ENCODE data around the gene PDE4D. TPM values are rescaled to one million over a fixed set of nuclear protein-coding genes. Genes with fewer than 3 reads are reported as not detected.

The PDE4D gene
- total and polyA plus RNA-seq, 2 donors (not counting 3 experiments of a cell fraction or from before 2014, with no cell fraction given): 34.5 to 51.2 TPM

- no TSS peak for BruUV-seq (replicated peaks)
- Histone ChIP-seq H3K9me3 (replicated peaks; ENCODE audit: control insufficient read depth, insufficient read depth, low read length) (no peaks in the 10 kb centered on the region), H3K4me3 (replicated peaks in 1 of 3; ENCODE audit: insufficient read depth in 1 of 3, low read depth in 1 of 3, low read length in 3 of 3) (no peak overlapping the region), H3K36me3 (ENCODE audit: control insufficient read depth in 2 of 2, extremely low read depth in 1 of 2, insufficient read depth in 2 of 2, low read length in 2 of 2) (no peaks in the 10 kb centered on the region), H3K4me1 (ENCODE audit: control insufficient read depth, extremely low read depth, insufficient read depth, low read length) (no peaks in the 10 kb centered on the region), H2AFZ (ENCODE audit: low read depth, low read length) (no peak overlapping the region), H3K79me2 (ENCODE audit: control insufficient read depth, insufficient read depth, low read length) (no peaks in the 10 kb centered on the region), H4K20me1 (replicated peaks; ENCODE audit: control insufficient read depth, extremely low read depth, insufficient read depth, low read length) (no peaks in the 10 kb centered on the region), H3K27me3 (ENCODE audit: control insufficient read depth in 2 of 2, insufficient read depth in 2 of 2, low read length in 2 of 2) (no peaks in the 10 kb centered on the region), H3K9me1 (replicated peaks; ENCODE audit: control insufficient read depth, extremely low read depth, insufficient read depth, low read length) (no peaks in the 10 kb centered on the region), H3K9ac (replicated peaks; ENCODE audit: extremely low read depth, insufficient read depth, low read length) (no peak overlapping the region), H3K4me2 (ENCODE audit: insufficient read depth, low read length) (no peak overlapping the region), H3K27ac (ENCODE audit: insufficient read depth, low read depth, low read length) (no peak overlapping the region)
- dilution Hi-C loops (cut with MboI; ENCODE audit: extremely low pct_ligation_motif_present, low sequenced_read_pairs): no loop called here
- DNase-seq (ENCODE audit: low read depth, low spot score) (no peak), FAIRE-seq (no peak)
- ChIA-PET CTCF (interaction anchor here (1.4 to 2.0 kb wide), 5 partner anchors 11 to 60 kb away, joined by 3 to 9 read pairs (median 6); no protein-coding TSS in a partner anchor), POLR2A (no interaction called here)
- TF ChIP-seq CTCF (IDR thresholded peaks at IDR 0.05; ENCODE audit: extremely low read depth in 1 of 2, insufficient read depth in 1 of 2, low read depth in 1 of 2, low read length in 2 of 2) (no peak), FOS (IDR thresholded peaks at IDR 0.05; ENCODE audit: borderline replicate concordance, insufficient read depth, low read length) (no peak), MYC (IDR thresholded peaks at IDR 0.05; ENCODE audit: low read depth, low read length) (no peak), EZH2 (IDR thresholded peaks at IDR 0.05; ENCODE audit: borderline replicate concordance, low read depth, low read length, severe bottlenecking) (no peak), GATA2 (IDR thresholded peaks at IDR 0.05; ENCODE audit: insufficient read depth, insufficient read length, low read depth, low read length) (no peak), MAX (IDR thresholded peaks at IDR 0.05; ENCODE audit: insufficient read depth, insufficient read length) (no peak), POLR2AphosphoS5 (IDR thresholded peaks at IDR 0.05; ENCODE audit: insufficient read depth, low read depth, low read length) (no peak), JUN (IDR thresholded peaks at IDR 0.05; ENCODE audit: borderline replicate concordance, insufficient read depth, insufficient read length, low read depth) (no peak), POLR2A (IDR thresholded peaks at IDR 0.05; ENCODE audit: low read depth, low read length) (no peak)
- intact Hi-C loops (cut with micrococcal nuclease): no loop called here
These were observed 874.4 kb downstream of the PDE4D start for GRCh38 chr5:59019078-59019477.

Measured in endothelial cell of umbilical vein (primary cell).